Adrenal gland (tissue), 12 donors: ENCODE results near the gene SEMA3E. TPM values are rescaled to one million over a fixed set of nuclear protein-coding genes. Genes with fewer than 3 reads are reported as not detected.

Experiments
- DNase-seq, 7 donors: peaks; one replicate each; pipeline ENCODE4 v3.0.0-alpha.2; 2019 to 2020
- H3K27ac ChIP-seq, 5 donors: fragments of 200-600 bp; sonication (generic) in 4 of 5; 1 replicate in 3 of 5; 2 replicates in 2 of 5; pipeline versions ENCODE4 v1.5.1 to v1.8.0; 2016 to 2020; ENCODE audit warnings: mild to moderate bottlenecking in 1 of 5
- H3K27me3 ChIP-seq: fragments of 200-600 bp; 2 replicates; pipeline ENCODE4 v1.8.0; 2021
- H3K36me3 ChIP-seq, 2 donors: fragments of 200-600 bp; replicated peaks in 1 of 2; 1 replicate in 1 of 2; 2 replicates in 1 of 2; pipeline versions ENCODE4 v1.5.1 to v1.8.0; 2018 to 2022
- H3K4me1 ChIP-seq, 2 donors: fragments of 200-600 bp; replicated peaks in 1 of 2; 1 replicate in 1 of 2; 2 replicates in 1 of 2; pipeline versions ENCODE4 v1.5.1 to v1.8.0; 2018 to 2021
- H3K4me3 ChIP-seq, 4 donors: fragments of 200-600 bp; sonication (generic) in 3 of 4; one replicate each; pipeline ENCODE4 v1.5.1; 2016 to 2018
- H3K9me3 ChIP-seq, 3 donors: fragments of 200-600 bp; sonication (generic) in 1 of 3; replicated peaks in 1 of 3; 1 replicate in 2 of 3; 2 replicates in 1 of 3; pipeline versions ENCODE4 v1.5.1 to v1.8.0; 2016 to 2021
- CTCF ChIP-seq, 6 experiments: fragments of 450-650 bp in 4 of 6; fragments of 200-600 bp in 2 of 6; sonication (generic) in 1 of 6; IDR thresholded peaks; 1 replicate in 5 of 6; 2 replicates in 1 of 6; pipeline versions ENCODE4 v1.5.1 to v1.8.0; 2016 to 2021; ENCODE audit warnings: antibody characterized with exemption in 6 of 6, mild to moderate bottlenecking in 2 of 6, moderate library complexity in 1 of 6
- POLR2A ChIP-seq, 2 donors: fragments of 450-650 bp; IDR thresholded peaks; one replicate each; pipeline ENCODE4 v1.6.1; 2017; ENCODE audit warnings: antibody characterized with exemption in 2 of 2, mild to moderate bottlenecking in 2 of 2, moderate library complexity in 1 of 2
- WGBS, 4 donors: extraction: QIAGEN DNeasy Blood & Tissue Kit in 2 of 4; methylation state at CpG; one replicate each; pipeline versions ENCODE4 v1.1.5 to v1.1.7; 2013 to 2017; 5-methylcytosine and 5-hydroxymethylcytosine counted together
- intact Hi-C, 2 donors: fragments of 100-400 bp; cut with DNase I; formaldehyde crosslinking; loops; one replicate each; pipeline versions ENCODE4 v1.14.1 to v1.15.0; 2022 to 2023
- polyA plus RNA-seq, 3 donors: library from polyadenylated mRNA; stranded (reverse); fragments of 200-250 nt in 2 of 3; fragments of 350-450 nt in 1 of 3; fragmentation: Illumina TruSeq in 1 of 3; extraction: RNeasy Lipid Tissue Mini Kit (QIAGEN cat#74804) in 1 of 3; gene quantifications; one replicate each; pipeline ENCODE4 v1.2.3, GENCODE V29; 2013 to 2014
- total RNA-seq, 9 donors: library from RNA; depleted of rRNA in 4 of 9; stranded (reverse); fragments of >200 nt in 4 of 9; fragments of 120-200 nt in 1 of 9; fragmentation: NEBNext Ultra II Directional in 1 of 9; extraction: Animal tissue kit (Norgen Biotek cat#: 25700) in 1 of 9; gene quantifications; one replicate each; pipeline versions ENCODE4 v1.1.0 to v1.2.4, GENCODE V29; 2013 to 2023
- donor health status: healthy with polysubstance abuse.
- donor health status: Bipolar disorder and iron deficiency.
- donor health status: DM: yes; HTN: yes; CAD: no.
- donor health status: DM: no; HTN: no; CAD: no.
- donor health status: DM: no; HTN: no; CAD: no.
- donor health status: DM: yes; HTN: yes; CAD: no.

Gene SEMA3E
- total and polyA plus RNA-seq, 12 donors, result 0.09 to 0.58 (median 0.16) TPM; not detected in 4

- Histone ChIP-seq H3K27ac (no peak overlapping the region), H3K36me3 (no peaks in the 10 kb centered on the region), H3K9me3 (no peaks in the 10 kb centered on the region), H3K4me1 (no peaks in the 10 kb centered on the region), H3K27me3 (no peaks in the 10 kb centered on the region), H3K4me3 (no peak overlapping the region)
- intact Hi-C loops, result no loop called here
- DNase-seq, result no peak
- no peak for TF ChIP-seq POLR2A (IDR thresholded peaks at IDR 0.05)
- no peak for TF ChIP-seq CTCF (IDR thresholded peaks at IDR 0.05)
Observed at GRCh38 chr7:83388436-83388835, 260.5 kb downstream of the SEMA3E start.

GRCh38 chr7:83366629-83367028, 282.3 kb downstream of the SEMA3E start:
- DNase-seq, result no peak
- Histone ChIP-seq H3K9me3 (no peaks in the 10 kb centered on the region), H3K36me3 (no peaks in the 10 kb centered on the region), H3K4me1 (no peaks in the 10 kb centered on the region), H3K27ac (no peak overlapping the region), H3K4me3 (no peak overlapping the region), H3K27me3 (no peaks in the 10 kb centered on the region)
- 41 to 46% (median 43%) methylated on average over 2 of the region's 2 CpGs for WGBS, 4 donors
- TF ChIP-seq CTCF (IDR thresholded peaks at IDR 0.05) (no peak), POLR2A (IDR thresholded peaks at IDR 0.05) (no peak)
- intact Hi-C loops, result no loop called here

- intact Hi-C loops, result no loop called here
- TF ChIP-seq POLR2A (IDR thresholded peaks at IDR 0.05), result no peak
- peak in 1 of 6 experiments; percentile 10 for TF ChIP-seq CTCF (IDR thresholded peaks at IDR 0.05)
- no peak overlapping the region for H3K27ac ChIP-seq
- no peak overlapping the region for H3K4me3 ChIP-seq
- no peaks in the 10 kb centered on the region for H3K4me1 ChIP-seq
- no peaks in the 10 kb centered on the region for H3K36me3 ChIP-seq
- H3K27me3 ChIP-seq, result no peaks in the 10 kb centered on the region
- no peak for DNase-seq
- no peaks in the 10 kb centered on the region for H3K9me3 ChIP-seq
Observed at GRCh38 chr7:83365746-83366145, 283.2 kb downstream of the SEMA3E start.

- no peak for DNase-seq
- H3K36me3 ChIP-seq, result no peaks in the 10 kb centered on the region
- no peak overlapping the region for H3K27ac ChIP-seq
- H3K4me3 ChIP-seq, result no peak overlapping the region
- no peaks in the 10 kb centered on the region for H3K9me3 ChIP-seq
- H3K27me3 ChIP-seq, result no peaks in the 10 kb centered on the region
- intact Hi-C loops, result no loop called here
- 44 to 46% (median 44%) methylated on average over 8 of the region's 8 CpGs for WGBS, 4 donors
- no peaks in the 10 kb centered on the region for H3K4me1 ChIP-seq
- TF ChIP-seq POLR2A (IDR thresholded peaks at IDR 0.05), result no peak
- TF ChIP-seq CTCF (IDR thresholded peaks at IDR 0.05), result no peak
Observed at GRCh38 chr7:83362871-83363550, 285.9 kb downstream of the SEMA3E start.
